HG03439 (cell line): ENCODE results near the gene BMP2.

Source experiments
- ATAC-seq: cut with Tn5 transposase; IDR thresholded peaks from one replicate; pipeline ENCODE4 v1.9.1; 2021; ENCODE audit warnings: mild to moderate bottlenecking, moderate library complexity; ENCODE audit not compliant: unreplicated experiment

Gene BMP2

DNA sequence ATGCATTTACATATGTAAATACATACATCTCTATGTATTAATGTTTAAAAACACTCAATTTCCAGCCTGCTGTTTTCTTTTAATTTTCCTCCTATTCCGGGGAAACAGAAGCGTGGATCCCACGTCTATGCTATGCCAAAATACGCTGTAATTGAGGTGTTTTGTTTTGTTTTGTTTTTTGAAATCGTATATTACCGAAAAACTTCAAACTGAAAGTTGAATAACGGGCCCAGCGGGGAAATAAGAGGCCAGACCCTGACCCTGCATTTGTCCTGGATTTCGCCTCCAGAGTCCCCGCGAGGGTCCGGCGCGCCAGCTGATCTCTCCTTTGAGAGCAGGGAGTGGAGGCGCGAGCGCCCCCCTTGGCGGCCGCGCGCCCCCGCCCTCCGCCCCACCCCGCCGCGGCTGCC is 355 bp upstream of the BMP2 start:
- no peak for ATAC-seq

DNA sequence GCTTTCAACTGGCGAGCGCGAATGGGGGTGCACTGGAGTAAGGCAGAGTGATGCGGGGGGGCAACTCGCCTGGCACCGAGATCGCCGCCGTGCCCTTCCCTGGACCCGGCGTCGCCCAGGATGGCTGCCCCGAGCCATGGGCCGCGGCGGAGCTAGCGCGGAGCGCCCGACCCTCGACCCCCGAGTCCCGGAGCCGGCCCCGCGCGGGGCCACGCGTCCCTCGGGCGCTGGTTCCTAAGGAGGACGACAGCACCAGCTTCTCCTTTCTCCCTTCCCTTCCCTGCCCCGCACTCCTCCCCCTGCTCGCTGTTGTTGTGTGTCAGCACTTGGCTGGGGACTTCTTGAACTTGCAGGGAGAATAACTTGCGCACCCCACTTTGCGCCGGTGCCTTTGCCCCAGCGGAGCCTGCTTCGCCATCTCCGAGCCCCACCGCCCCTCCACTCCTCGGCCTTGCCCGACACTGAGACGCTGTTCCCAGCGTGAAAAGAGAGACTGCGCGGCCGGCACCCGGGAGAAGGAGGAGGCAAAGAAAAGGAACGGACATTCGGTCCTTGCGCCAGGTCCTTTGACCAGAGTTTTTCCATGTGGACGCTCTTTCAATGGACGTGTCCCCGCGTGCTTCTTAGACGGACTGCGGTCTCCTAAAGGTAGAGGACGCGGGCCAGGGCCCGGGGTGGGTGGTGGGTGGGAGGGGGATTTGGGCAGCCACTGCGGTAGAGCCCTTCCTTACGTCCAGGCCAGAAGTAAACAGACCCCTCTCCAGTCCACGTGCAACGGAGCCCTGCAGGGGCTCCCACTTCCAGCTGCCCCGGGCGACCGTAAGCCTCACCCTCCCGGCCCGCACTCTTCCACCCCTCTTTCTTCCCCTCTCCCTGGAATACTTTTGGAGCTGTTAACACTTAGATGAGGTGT is 998 bp downstream of the BMP2 start:
- no peak for ATAC-seq

DNA sequence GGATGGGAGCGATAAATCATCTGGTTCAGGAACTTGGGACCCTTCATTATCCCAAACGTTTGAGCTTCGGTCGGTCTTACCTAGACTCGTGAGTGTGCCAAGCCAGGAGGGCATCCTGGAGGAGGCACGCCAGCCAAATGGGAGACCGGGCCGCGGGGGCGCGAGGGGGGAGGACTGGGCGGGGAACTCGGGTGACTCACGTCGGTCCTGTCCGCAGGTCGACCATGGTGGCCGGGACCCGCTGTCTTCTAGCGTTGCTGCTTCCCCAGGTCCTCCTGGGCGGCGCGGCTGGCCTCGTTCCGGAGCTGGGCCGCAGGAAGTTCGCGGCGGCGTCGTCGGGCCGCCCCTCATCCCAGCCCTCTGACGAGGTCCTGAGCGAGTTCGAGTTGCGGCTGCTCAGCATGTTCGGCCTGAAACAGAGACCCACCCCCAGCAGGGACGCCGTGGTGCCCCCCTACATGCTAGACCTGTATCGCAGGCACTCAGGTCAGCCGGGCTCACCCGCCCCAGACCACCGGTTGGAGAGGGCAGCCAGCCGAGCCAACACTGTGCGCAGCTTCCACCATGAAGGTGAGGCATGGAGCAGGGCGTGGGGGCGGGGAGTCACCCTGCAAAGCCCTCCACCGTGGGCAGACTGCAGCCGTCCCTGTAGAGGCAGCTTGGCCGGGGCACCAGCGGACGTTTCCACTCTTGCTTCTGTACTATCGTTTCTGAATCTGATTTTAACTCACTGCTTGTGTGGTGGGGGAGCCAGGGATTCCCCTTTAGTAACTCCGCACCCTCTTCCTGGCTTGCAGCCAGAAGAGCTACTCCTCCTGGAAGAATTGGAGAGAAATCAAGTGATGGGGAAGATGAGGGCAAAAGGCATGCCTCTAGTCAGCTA is 2.7 kb downstream of the BMP2 start:
- no peak for ATAC-seq

DNA sequence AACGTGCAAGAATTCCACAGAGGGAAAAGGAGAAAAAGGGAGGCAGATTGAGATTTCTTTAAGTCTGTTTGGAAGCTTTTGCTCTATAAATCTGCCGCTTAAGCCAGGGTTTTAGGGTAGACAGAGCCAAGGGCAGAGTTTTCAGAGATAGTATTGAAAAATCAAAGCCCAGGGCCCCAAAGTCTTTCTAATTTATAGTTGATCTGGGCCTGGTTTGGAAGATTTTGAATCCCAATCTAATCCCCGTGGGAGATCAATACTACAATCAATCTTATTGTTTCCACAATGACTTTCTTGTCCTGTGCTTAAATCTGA is 3.3 kb downstream of the BMP2 start:
- ATAC-seq: no peak

DNA sequence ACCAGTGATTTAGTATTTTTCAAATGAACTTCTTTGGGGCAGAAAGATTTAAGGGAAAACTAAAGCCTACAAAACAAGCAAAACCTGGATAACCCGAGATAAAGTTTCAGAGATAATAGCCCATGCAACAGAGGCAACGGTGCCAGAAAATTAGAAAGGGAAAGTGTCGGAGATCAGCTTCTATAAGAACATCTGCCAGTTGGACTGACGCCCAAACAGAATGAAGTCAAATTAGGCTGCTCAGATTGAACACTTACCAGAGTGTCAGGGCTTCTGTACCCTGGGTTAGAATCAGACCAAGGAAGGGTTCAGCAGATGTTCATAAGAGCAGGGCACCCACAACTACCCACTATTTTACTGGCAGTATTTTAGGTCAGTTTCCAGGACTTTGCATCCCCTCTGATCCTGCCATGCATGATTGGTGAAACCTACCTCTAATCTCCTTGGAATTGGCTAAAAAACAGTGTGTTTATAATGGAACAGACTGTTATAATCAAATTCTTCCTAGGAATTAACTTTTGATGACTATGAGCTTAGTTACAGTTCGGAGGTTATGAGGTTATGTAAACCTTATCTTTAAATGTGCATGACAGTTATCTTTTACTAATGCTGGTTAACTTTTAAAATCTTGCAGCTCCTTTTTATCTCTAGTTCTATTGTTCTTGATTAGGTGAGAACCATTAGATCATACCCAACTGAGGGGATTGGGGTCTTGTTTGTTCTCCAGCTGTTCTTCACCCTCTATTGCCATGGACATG is 13.1 kb downstream of the BMP2 start:
- ATAC-seq: no peak

DNA sequence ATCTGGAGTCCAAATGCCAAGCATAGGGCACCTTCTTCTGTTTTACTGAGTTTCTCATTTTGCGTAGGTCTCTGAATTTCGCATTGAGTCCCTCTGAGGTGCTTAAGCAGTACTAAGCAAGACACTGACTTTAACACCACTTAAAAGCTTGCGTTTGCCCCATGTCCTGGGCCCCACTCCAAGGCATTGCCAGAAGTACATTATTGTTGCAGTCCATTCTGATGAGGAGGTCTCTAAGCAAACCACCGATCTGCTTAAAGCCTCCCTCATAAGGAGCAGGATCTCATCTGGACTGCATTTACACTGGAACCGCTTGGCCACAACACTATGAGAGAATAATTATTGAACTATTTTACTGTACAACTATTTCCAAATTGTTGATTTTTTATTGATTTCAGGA is 16.3 kb downstream of the BMP2 start:
- ATAC-seq: no peak

DNA sequence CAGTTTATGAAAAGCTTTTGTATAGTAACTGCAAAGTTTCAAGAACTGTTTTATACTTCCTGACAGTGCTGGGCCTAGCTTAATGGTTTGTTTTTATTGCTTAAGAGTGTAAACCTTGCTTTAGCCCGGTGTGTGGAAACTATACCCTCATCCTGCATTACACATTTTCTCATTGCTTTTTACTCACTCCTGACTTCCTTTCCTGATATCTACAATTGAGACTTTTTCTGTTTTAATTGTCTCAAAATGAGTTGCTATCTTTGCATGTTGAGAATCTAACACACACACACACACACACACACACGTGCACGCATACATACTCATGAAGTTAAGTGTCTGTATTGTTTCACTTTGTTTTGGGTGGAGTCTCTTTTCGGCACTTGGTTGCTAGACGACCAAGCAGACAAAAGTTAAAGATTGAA is 16.7 kb downstream of the BMP2 start:
- ATAC-seq: no peak

DNA sequence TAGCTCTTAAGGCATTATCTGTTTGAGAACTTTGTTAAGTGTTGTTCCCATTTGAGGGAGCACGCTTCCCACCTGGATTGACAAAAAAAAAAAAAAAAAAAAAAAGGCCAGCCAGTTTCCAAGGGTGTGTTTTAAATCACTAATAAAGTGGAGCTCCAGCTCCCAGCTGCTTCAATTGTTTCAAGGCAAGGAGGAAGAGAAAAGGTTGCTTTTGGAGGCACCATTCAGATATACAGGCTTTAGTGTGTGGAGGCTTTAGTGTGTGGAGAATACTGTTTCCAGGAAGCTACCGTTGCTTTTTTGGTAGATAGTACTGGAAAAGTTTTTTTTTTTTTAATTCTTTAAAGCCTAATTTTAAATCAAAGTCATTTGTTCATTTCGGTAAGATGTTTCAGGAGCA is 17.3 kb downstream of the BMP2 start:
- no peak for ATAC-seq

DNA sequence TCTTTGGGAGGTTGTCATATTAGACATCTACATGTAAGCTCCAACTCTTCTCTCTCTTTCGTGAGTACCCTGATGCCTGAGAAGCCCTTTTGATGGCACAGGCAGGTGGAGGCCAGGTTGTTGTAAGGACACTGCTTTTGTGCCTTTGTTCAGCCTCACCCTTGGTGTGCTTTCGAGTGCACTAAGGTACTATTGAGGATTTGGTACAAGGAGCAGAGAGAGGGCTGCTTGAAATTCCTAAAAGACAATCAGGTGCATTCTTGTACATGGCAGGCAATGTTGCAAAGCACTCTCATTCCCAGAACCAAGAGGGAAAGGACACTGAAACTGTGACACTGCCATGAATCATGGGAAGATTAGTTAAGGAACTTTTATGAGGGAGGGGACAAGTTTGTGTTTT is 19.1 kb downstream of the BMP2 start:
- ATAC-seq: no peak

DNA sequence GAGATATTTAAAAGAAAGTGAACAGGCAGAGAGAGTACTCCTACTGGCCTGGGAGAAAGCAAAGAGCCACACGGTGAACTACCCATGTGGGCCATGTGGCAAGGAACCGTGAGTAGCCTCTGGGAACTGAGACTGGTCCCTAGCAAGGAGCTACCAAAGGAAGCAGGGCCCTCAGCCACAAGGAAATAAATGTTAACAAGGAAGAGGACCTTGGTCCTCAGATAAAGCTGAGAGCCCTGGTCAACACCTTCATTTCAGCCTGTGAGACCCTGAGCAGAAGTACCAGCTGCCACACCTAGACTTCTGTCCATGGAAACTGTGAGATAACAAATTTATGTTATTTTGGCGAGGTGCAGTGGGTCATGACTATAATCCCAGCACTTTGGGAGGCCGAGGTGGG is 25.3 kb downstream of the BMP2 start:
- no peak for ATAC-seq

DNA sequence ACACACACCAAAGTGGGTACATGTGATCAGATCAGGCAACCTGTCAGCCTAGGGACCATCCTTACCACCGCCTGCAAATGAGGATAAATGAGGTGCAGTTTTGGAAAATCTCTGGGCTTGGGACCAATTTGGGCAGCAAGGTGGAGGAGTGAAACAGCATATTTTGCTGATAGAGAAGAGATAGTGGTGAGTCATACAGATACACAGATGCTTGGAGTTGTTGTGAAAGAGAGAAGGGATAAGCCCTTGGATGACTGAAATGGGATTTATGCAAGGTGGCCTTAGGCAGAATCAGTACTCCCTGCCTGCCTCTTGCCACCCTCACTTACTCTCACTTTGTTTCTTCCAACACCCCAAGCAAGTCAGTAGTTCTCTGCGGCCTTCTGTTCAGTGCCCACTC is 34.7 kb downstream of the BMP2 start:
- ATAC-seq: no peak

DNA sequence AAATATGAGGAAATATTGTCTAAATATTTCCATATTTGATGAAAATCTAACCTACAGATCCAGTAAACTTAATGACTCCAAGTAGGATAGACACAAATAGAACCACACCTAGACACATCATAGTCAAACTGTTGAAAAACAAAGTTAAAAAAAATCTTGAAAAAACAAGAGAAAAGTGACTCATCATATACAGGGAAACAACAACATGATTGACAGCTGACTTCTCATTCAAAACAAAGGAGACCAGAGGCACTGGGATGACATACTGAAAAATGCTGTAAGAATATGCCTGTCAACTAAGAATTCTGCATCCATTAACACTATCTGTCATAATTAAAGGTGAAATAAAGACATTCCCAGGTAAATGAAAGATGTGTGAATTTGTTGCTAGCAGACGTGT is 38.8 kb downstream of the BMP2 start:
- no peak for ATAC-seq

DNA sequence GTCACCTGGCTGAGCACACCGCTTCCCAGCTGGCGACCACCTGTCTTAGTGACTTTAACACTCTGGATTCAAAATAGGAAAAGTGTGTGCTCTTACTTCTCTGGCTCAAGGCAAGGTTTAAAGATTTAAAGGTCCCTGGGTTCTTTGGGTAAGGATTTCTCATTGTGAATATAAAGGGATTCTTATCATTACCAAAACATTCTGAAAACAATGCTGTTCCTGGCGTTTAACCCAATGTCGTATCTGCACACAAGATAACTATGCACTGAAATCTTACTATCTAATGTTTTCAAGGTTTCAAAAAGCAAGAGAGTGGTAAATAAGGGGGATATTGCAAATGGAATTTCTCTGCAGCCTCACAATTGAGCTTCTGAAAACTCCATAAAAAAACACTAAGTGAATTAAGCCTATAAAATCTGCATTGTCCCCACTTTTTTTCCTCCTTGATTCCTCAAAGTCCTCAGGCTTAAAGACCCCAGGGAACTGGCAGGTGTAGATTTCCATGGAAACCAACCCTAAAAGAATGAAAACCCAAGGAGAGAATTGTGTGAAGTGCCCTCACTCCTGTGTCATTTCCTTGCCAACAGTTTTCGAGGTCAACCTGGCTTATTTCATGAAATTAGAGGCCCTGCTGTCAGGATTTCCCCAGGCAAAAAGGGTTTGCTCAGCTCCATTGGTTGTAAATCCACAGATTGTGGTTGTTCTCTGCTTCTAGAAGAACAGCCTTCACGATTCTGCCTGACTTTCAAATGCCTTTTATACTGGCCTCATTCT is 44.0 kb downstream of the BMP2 start:
- no peak for ATAC-seq

DNA sequence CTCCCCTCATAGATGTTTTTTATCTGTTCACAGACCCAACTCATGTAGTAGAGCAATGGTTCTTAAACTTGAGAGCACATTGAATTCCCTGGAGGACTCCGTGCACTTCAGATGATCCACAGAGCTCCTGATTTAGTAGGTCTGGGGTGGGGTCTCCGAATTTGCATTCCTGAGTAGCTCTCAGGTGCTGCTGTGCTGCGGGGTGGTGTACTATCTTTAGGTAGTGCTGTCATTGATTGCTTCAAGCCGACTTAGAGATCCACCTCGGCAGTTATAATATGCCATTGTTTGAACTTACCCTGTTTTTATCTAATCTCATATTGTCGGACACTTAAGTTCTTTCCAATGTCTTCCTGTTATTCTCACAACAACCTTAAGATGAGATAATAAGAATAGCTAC is 45.0 kb downstream of the BMP2 start:
- no peak for ATAC-seq

DNA sequence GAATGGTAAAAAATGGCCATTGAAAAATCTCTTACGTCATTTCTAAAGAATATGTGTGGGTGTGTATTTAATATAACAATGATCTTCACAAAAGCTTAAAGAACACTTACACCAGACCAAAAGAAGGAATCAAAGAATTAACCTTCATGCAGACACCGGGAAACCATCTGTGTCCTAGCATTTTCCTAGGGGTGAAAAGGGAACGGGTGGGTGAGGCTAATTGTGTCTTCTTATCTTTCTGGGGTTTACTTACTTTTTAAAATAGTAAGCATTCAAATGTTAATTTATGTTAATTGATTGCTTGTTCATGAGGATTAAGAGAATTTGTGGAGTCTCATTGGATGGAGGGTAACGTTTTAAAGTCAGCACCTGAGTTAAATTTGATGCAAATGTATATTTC is 47.5 kb downstream of the BMP2 start:
- no peak for ATAC-seq

DNA sequence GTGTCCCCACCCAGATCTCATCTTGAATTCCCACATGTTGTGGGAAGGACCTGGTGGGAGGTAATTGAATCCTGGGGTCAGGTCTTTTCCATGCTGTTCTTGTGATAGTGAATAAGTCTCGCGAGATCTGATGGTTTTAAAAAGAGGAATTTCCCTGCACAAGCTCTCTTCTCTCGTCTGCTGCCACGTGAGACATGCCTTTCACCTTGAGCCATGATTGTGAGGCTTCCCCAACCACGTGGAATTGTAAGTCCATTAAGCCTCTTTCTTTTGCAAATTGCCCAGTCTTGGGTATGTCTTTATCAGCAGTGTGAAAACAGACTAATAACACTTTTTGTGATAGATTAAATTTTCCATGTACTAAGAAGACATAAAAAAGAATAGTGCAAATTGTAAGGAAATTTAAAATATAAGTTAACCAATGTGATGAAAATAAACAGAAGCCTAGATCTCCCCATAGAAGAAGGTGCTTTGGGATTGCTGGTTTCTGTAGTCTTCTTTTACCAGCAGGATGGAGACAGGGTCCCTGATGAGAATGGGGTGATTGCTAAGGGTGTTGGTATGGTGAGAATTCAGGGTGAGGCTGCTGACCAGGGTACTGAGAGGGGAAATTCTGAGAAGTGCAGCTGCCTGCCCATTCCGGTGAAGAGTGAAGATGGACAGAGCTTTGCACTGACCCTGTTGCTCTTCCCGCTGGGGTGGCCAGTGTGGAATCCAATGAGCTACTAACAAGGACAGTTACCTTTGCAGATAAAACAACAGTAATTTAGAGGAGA is 50.7 kb downstream of the BMP2 start:
- ATAC-seq: no peak

DNA sequence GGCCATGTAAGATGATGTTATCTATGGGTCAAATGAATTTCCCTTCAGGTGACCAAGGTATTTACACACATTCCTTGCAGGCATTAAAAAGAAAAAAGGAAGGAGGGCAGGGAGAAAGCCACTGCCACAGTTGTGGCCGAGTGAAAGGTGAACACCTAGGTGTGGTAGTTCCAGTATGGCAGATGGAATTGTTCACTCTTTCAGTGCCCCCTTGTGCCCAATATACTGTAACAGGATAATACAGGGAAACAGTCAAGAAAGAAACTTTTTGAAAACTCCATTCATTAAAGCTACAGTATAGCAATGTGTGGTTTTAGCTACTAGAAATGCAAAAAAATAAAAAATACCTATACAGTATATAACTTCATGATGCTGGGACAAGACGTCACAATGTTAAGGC is 52.1 kb downstream of the BMP2 start:
- no peak for ATAC-seq

DNA sequence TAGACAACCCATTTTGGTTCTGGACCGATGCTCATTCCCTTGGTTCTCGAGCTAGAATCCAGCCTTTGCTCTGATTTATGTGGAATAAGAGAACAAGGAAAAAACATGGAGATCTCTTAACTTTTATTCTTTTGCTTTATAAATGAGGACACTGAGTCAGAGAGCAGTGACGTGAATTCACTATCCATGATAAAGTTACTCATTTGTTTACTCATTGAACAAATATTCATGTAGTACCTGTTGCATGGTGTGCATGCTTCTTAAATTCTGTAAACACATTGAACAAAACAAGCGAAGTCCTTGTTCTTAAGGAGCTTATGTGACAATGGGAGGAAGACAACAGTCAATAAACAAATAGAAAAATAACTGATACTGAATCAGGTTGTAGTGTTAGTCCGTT is 56.9 kb downstream of the BMP2 start:
- ATAC-seq: no peak

DNA sequence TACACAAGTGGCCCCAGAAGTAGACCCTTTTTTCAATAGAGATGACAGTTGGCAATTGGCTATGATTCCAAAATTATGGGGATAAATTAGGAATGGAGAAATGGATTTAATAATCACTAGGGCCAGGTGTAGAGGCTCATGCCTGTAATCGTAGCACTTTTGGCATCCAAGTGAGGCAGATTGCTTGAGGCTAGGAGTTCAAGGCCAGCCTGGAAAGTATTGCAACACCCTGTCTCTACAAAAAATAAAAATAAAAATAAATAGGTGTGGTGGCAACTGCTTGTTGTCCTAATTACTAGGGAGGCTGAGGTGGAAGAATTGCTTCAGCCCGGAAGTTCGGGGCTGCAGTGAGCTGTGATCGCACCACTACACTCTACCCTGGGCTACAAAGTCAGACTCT is 60.0 kb downstream of the BMP2 start:
- ATAC-seq: no peak
